Uterus (tissue), 2 donors: Measurements from ENCODE around the gene DEFB114.
"Not testable (repeated sequence)": the region's sequence is repeated elsewhere in the genome, so short reads cannot be mapped to it uniquely, and the experiment has no call there.

Experiments
- CTCF ChIP-seq, 4 experiments: fragments of 200-600 bp in 2 of 4; fragments of 450-650 bp in 2 of 4; sonication (generic) in 2 of 4; IDR thresholded peaks; one replicate each; pipeline ENCODE4 v1.5.1; 2016 to 2019; ENCODE audit warnings: antibody characterized with exemption in 4 of 4, mild to moderate bottlenecking in 2 of 4, moderate library complexity in 1 of 4
- POLR2A ChIP-seq, 2 donors: fragments of 450-650 bp; IDR thresholded peaks; one replicate each; pipeline ENCODE4 v1.6.1; 2016; ENCODE audit warnings: antibody characterized with exemption in 2 of 2, mild to moderate bottlenecking in 1 of 2, moderate library complexity in 1 of 2

- TF ChIP-seq CTCF, POLR2A (IDR thresholded peaks at IDR 0.05): not testable (repeated sequence)
Measured at GRCh38 chr6:49944068-49944467, 19.9 kb downstream of the DEFB114 start.
